K562 (cell line): ENCODE data around the gene DARS1. TPM values are rescaled to one million over a fixed set of nuclear protein-coding genes. Genes with fewer than 3 reads are reported as not detected.

Experiments used
- E2F1 ChIP-seq: sonication (generic); formaldehyde crosslinking; IDR thresholded peaks from 2 replicates; pipeline ENCODE4 v1.8.1; 2023; ENCODE audit warnings: mild to moderate bottlenecking, missing genetic modification reagents, moderate library complexity
- ETS1 ChIP-seq: conservative IDR thresholded peaks from 2 replicates; pipeline ENCODE4 v1.6.1; 2011; ENCODE audit warnings: low read depth, mild to moderate bottlenecking, low read length; ENCODE audit not compliant: control insufficient read depth
- FOXM1 ChIP-seq, 2 experiments: fragments of 450-650 bp in 1 of 2; sonication (generic) in 1 of 2; formaldehyde crosslinking in 1 of 2; IDR thresholded peaks; 2 replicates each; pipeline versions ENCODE4 v1.6.1 to v1.9.0; 2017 to 2022; ENCODE audit warnings: low read depth in 2 of 2, mild to moderate bottlenecking in 2 of 2, missing genetic modification reagents in 1 of 2, moderate library complexity in 1 of 2
- GATAD2A ChIP-seq: fragments of 450-650 bp; IDR thresholded peaks from 2 replicates; pipeline ENCODE4 v1.6.1; 2017
- HMGXB4 ChIP-seq: sonication (generic); formaldehyde crosslinking; IDR thresholded peaks from 2 replicates; pipeline ENCODE4 v1.8.1; 2023; ENCODE audit warnings: mild to moderate bottlenecking, missing genetic modification reagents
- KDM1A ChIP-seq, 2 experiments: fragments of 450-650 bp; IDR thresholded peaks; 2 replicates each; pipeline ENCODE4 v1.6.1; 2016; ENCODE audit warnings: mild to moderate bottlenecking in 2 of 2
- KHSRP ChIP-seq: fragments of 450-650 bp; IDR thresholded peaks from 2 replicates; pipeline ENCODE4 v1.6.1; 2017
- L3MBTL2 ChIP-seq: fragments of 450-650 bp; IDR thresholded peaks from 2 replicates; pipeline ENCODE4 v1.6.1; 2016; ENCODE audit warnings: mild to moderate bottlenecking, moderate library complexity
- MCM5 ChIP-seq: fragments of 450-650 bp; IDR thresholded peaks from 2 replicates; pipeline ENCODE4 v1.6.1; 2016; ENCODE audit warnings: low read depth
- POLR2G ChIP-seq: fragments of 200-400 bp; formaldehyde crosslinking; IDR thresholded peaks from 2 replicates; pipeline ENCODE4 v1.6.1; 2017; ENCODE audit warnings: low read depth, mild to moderate bottlenecking, antibody characterized with exemption, low read length, moderate library complexity
- RBBP5 ChIP-seq: fragments of 200-600 bp; sonication (generic); IDR thresholded peaks from 2 replicates; pipeline ENCODE4 v1.6.1; 2012; ENCODE audit warnings: borderline replicate concordance, mild to moderate bottlenecking, low read length, control low read depth, inconsistent platforms; ENCODE audit not compliant: insufficient read depth, poor library complexity, severe bottlenecking
- RBFOX2 ChIP-seq: fragments of 200-400 bp; formaldehyde crosslinking; IDR thresholded peaks from 2 replicates; pipeline ENCODE4 v1.6.1; 2017; ENCODE audit warnings: low read depth, mild to moderate bottlenecking, low read length, moderate library complexity
- SIN3A ChIP-seq, 2 experiments: fragments of 150-350 bp in 1 of 2; IDR thresholded peaks; 2 replicates each; pipeline ENCODE4 v1.6.1; 2011 to 2016; ENCODE audit warnings: borderline replicate concordance in 2 of 2, low read depth in 2 of 2, low read length in 2 of 2, mild to moderate bottlenecking in 2 of 2, moderate library complexity in 2 of 2; ENCODE audit not compliant: control insufficient read depth in 1 of 2
- SIRT6 ChIP-seq: IDR thresholded peaks from one replicate; pipeline ENCODE4 v1.6.1; 2012; ENCODE audit warnings: low read depth, mild to moderate bottlenecking, control low read depth, inconsistent platforms, low read length, moderate library complexity
- STAT5A ChIP-seq: IDR thresholded peaks from 2 replicates; pipeline ENCODE4 v1.6.1; 2012; ENCODE audit warnings: low read length, inconsistent platforms, borderline replicate concordance
- TCF7L2 ChIP-seq: fragments of 150-350 bp; IDR thresholded peaks from 2 replicates; pipeline ENCODE4 v1.6.1; 2016; ENCODE audit warnings: low read depth, mild to moderate bottlenecking, low read length, moderate library complexity
- TEAD1 ChIP-seq, 2 experiments: fragments of 450-650 bp in 1 of 2; sonication (generic) in 1 of 2; formaldehyde crosslinking; IDR thresholded peaks; 2 replicates each; pipeline versions ENCODE4 v1.4.0 to v1.8.0; 2020 to 2022; ENCODE audit warnings: mild to moderate bottlenecking in 2 of 2, missing genetic modification reagents in 1 of 2
- XRCC4 ChIP-seq: IDR thresholded peaks from one replicate; pipeline ENCODE4 v1.6.1; 2011; ENCODE audit not compliant: insufficient read depth, insufficient read length; ENCODE audit errors: extremely low read depth
- YBX1 ChIP-seq: fragments of 450-650 bp; IDR thresholded peaks from 2 replicates; pipeline ENCODE4 v1.7.1; 2016; ENCODE audit warnings: mild to moderate bottlenecking
- ZNF12 ChIP-seq: sonication (generic); formaldehyde crosslinking; IDR thresholded peaks from 2 replicates; pipeline ENCODE4 v1.4.0; 2020; ENCODE audit warnings: mild to moderate bottlenecking, missing genetic modification reagents
- ZNF143 ChIP-seq: sonication (generic); formaldehyde crosslinking; IDR thresholded peaks from 2 replicates; pipeline ENCODE4 v1.9.0; 2022; ENCODE audit warnings: mild to moderate bottlenecking, missing genetic modification reagents
- ZNF175 ChIP-seq: fragments of 200-800 bp; sonication (Bioruptor generic); IDR thresholded peaks from 2 replicates; pipeline ENCODE4 v1.6.1; 2016; ENCODE audit warnings: low read depth, mild to moderate bottlenecking, missing genetic modification characterization, missing compliant biosample characterization
- ZNF232 ChIP-seq: sonication (generic); formaldehyde crosslinking; IDR thresholded peaks from 2 replicates; pipeline ENCODE4 v1.8.0; 2022; ENCODE audit warnings: mild to moderate bottlenecking, missing genetic modification reagents
- ZNF384 ChIP-seq: IDR thresholded peaks from 2 replicates; pipeline ENCODE4 v1.6.1; 2012; ENCODE audit warnings: low read depth, low read length, improper control_type of control experiment
- ZNF431 ChIP-seq: sonication (generic); formaldehyde crosslinking; IDR thresholded peaks from 2 replicates; pipeline ENCODE4 v1.8.0; 2022; ENCODE audit warnings: mild to moderate bottlenecking, missing genetic modification reagents
- ZSCAN29 ChIP-seq: fragments of 450-650 bp; IDR thresholded peaks from 2 replicates; pipeline ENCODE4 v1.6.1; 2017
- polyA plus RNA-seq, 8 experiments: library from polyadenylated mRNA; depleted of rRNA in 4 of 8; stranded (reverse) in 5 of 8; unstranded in 3 of 8; fragments of >200 nt; fragmentation: Nextera tagmentation in 2 of 8; fragmentation: Illumina TruSeq in 1 of 8; extraction: Ambion mirVana in 2 of 8; extraction: Trizol in 1 of 8; gene quantifications; 2 replicates each; pipeline versions ENCODE4 v1.2.1 to v1.2.3, GENCODE V29; 2011 to 2014; ENCODE audit warnings: inconsistent platforms in 1 of 8, missing spikeins in 1 of 8
- total RNA-seq, 7 experiments: library from RNA; depleted of rRNA in 6 of 7; stranded (reverse); fragments of >200 nt in 6 of 7; fragmentation: Illumina TruSeq in 2 of 7; extraction: Trizol in 2 of 7; gene quantifications; 2 replicates each; pipeline versions ENCODE4 v1.2.1 to v1.2.3, GENCODE V29; 2011 to 2021; ENCODE audit warnings: low replicate concordance in 1 of 7

Gene DARS1
- total and polyA plus RNA-seq, 9 of the 15 experiments (the other 6 are each of a cell fraction or from before 2014, with no cell fraction given) = 91.5 to 239 (median 98.0) TPM

GRCh38 chr2:135876066-135876711, 109.2 kb downstream of the DARS1 start, which contains the start of gene MCM6 (continued):
- peak; percentile 97 for TF ChIP-seq POLR2G
- TF ChIP-seq RBBP5 = peak; percentile 94
- peak; percentile 99 for TF ChIP-seq RBFOX2
- no peak; the same call in 1 of the 2 replicates for TF ChIP-seq ZNF143 (CRISPR knock-in tag)
- TF ChIP-seq ZSCAN29 = no peak
- peak; percentile 99 for TF ChIP-seq E2F1
- peak; percentile 48; the same call in 1 of the 2 replicates for TF ChIP-seq FOXM1 (IDR thresholded peaks at IDR 0.05; ENCODE audit: low read depth)
- TF ChIP-seq FOXM1 (CRISPR knock-in tag; IDR thresholded peaks at IDR 0.05; ENCODE audit: low read depth) = peak; percentile 96
- TF ChIP-seq HMGXB4 (CRISPR knock-in tag) = peak; percentile 81; the same call in 1 of the 2 replicates
- TF ChIP-seq GATAD2A = no peak
- TF ChIP-seq ZNF175 = no peak
- no peak for TF ChIP-seq MCM5
- TF ChIP-seq L3MBTL2 = peak; percentile 88
- TF ChIP-seq ZNF431 = no peak; the same call in 1 of the 2 replicates
- TF ChIP-seq ZNF12 (CRISPR knock-in tag) = no peak
- TF ChIP-seq STAT5A = no peak
- no peak for TF ChIP-seq YBX1
- peak; percentile 67 to 88; a peak in 3 of 4 replicates for TF ChIP-seq SIN3A (IDR thresholded peaks at IDR 0.05; ENCODE audit: borderline replicate concordance in 2 of 2, control insufficient read depth in 1 of 2, low read depth in 2 of 2, low read length in 2 of 2)
- no peak for TF ChIP-seq KHSRP
- no peak for TF ChIP-seq KDM1A (IDR thresholded peaks at IDR 0.05)
- TF ChIP-seq SIRT6 = no peak
- no peak; the same call in 1 of the 2 replicates for TF ChIP-seq TCF7L2
- no peak for TF ChIP-seq XRCC4
- TF ChIP-seq ZNF232 (CRISPR knock-in tag) = peak; percentile 79; the same call in 1 of the 2 replicates
- TF ChIP-seq ZNF384 = no peak
- TF ChIP-seq ETS1 = peak; percentile 84
- peak in 1 of 2 experiments; percentile 86; a peak in 1 of 4 replicates for TF ChIP-seq TEAD1 (CRISPR knock-in tag; IDR thresholded peaks at IDR 0.05)
